HUES48 (cell line): ENCODE results near the gene ARHGAP6.
"Not testable (repeated sequence)": the region's sequence is repeated elsewhere in the genome, so short reads cannot be mapped to it uniquely, and the experiment has no call there.

Source experiments
- H3K27ac ChIP-seq: one replicate; pipeline ENCODE4 v1.7.0; 2013; ENCODE audit warnings: low read depth, low read length, inconsistent platforms
- H3K27me3 ChIP-seq: 2 replicates; pipeline ENCODE4 v1.6.1; 2013; ENCODE audit warnings: mild to moderate bottlenecking, low read length; ENCODE audit not compliant: control insufficient read depth, insufficient read depth
- H3K36me3 ChIP-seq: 2 replicates; pipeline ENCODE4 v1.6.1; 2013; ENCODE audit warnings: low read length; ENCODE audit not compliant: control insufficient read depth, insufficient read depth
- H3K4me1 ChIP-seq: 2 replicates; pipeline ENCODE4 v1.6.1; 2013; ENCODE audit warnings: mild to moderate bottlenecking, low read length; ENCODE audit not compliant: control insufficient read depth, insufficient read depth
- H3K4me3 ChIP-seq: 2 replicates; pipeline ENCODE4 v1.5.1; 2013; ENCODE audit warnings: mild to moderate bottlenecking, low read depth, low read length
- H3K9ac ChIP-seq: 2 replicates; pipeline ENCODE4 v1.6.1; 2013; ENCODE audit warnings: mild to moderate bottlenecking, low read depth, low read length, moderate library complexity
- H3K9me3 ChIP-seq: 2 replicates; pipeline ENCODE4 v1.6.1; 2013; ENCODE audit warnings: low read length; ENCODE audit not compliant: control insufficient read depth, insufficient read depth

ARHGAP6 gene

GRCh38 chrX:11525685-11526084, 140.0 kb downstream of the ARHGAP6 start:
- H3K4me1 ChIP-seq, result no peaks in the 10 kb centered on the region
- H3K9me3 ChIP-seq, result no peaks in the 10 kb centered on the region
- H3K4me3 ChIP-seq, result no peak overlapping the region
- H3K27ac ChIP-seq, result no peak overlapping the region
- H3K36me3 ChIP-seq, result no peaks in the 10 kb centered on the region
- no peaks in the 10 kb centered on the region; the same call in 1 of the 2 replicates for H3K27me3 ChIP-seq
- H3K9ac ChIP-seq, result no peak overlapping the region

GRCh38 chrX:11519234-11519633, 146.5 kb downstream of the ARHGAP6 start:
- not testable (repeated sequence) for H3K27ac ChIP-seq, H3K9ac ChIP-seq, H3K9me3 ChIP-seq, H3K27me3 ChIP-seq, H3K36me3 ChIP-seq, H3K4me1 ChIP-seq, H3K4me3 ChIP-seq

- Histone ChIP-seq H3K4me1 (no peaks in the 10 kb centered on the region), H3K9me3 (no peaks in the 10 kb centered on the region), H3K4me3 (no peak overlapping the region), H3K9ac (no peak overlapping the region), H3K36me3 (no peaks in the 10 kb centered on the region), H3K27ac (no peak overlapping the region), H3K27me3 (no peaks in the 10 kb centered on the region)
Observed at GRCh38 chrX:11509786-11510185, 155.9 kb downstream of the ARHGAP6 start.

GRCh38 chrX:11504234-11504633, 161.5 kb downstream of the ARHGAP6 start:
- Histone ChIP-seq H3K9ac (no peak overlapping the region), H3K27me3 (no peaks in the 10 kb centered on the region), H3K36me3 (no peaks in the 10 kb centered on the region), H3K4me3 (no peak overlapping the region), H3K27ac (no peak overlapping the region), H3K4me1 (no peaks in the 10 kb centered on the region), H3K9me3 (no peaks in the 10 kb centered on the region)

DNA sequence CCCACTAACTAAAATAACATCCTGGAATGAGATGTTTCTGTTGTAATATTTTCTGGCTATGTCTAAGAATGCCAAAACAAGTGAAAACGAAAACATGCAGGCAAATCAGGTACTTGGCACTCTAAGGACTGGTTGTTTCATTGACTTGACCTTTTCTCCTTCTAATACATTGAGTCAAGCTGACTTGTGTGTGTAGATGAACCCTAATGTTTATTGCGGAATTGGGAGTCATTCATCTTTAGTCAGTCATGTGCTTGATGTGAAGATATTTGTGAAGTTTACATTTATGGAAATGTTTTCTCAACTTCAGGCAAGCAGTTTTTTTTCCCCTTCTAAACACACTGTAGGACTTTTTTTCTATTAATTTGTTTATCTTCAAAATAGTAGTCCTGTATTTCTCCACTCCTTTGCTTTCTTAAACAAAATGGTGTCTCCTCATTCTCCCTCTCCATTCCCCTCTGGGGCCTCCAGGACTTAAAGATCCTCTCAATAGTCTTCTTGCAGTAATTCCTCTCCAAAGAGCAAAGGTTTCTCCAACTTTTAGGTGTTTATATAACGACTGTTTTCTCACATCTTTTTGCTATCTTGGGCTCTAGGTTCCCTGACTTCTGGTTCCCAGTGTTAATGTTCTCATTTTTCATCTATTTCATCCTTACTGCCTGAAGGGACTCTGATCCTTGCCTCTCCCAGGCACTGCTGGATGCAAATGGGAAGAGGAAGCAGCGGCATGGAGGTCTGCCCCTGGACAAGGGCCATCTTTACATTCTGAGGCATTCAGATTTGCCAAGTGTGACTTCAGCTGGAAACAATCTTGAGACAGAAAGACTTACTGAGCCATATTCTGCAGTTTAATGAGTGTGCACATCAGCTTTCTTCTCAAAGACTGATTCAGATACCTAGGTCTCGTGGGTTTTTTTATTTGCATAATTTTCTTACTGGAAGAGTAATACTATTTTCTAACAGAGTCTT, 166.4 kb downstream of the ARHGAP6 start:
- no peaks in the 10 kb centered on the region for H3K36me3 ChIP-seq
- no peak overlapping the region for H3K27ac ChIP-seq
- peaks cover 6% of the 10 kb centered on the region; the same call in 1 of the 2 replicates for H3K9me3 ChIP-seq
- no peaks in the 10 kb centered on the region for H3K4me1 ChIP-seq
- no peaks in the 10 kb centered on the region for H3K27me3 ChIP-seq
- H3K4me3 ChIP-seq, result no peak overlapping the region
- no peak overlapping the region for H3K9ac ChIP-seq

DNA sequence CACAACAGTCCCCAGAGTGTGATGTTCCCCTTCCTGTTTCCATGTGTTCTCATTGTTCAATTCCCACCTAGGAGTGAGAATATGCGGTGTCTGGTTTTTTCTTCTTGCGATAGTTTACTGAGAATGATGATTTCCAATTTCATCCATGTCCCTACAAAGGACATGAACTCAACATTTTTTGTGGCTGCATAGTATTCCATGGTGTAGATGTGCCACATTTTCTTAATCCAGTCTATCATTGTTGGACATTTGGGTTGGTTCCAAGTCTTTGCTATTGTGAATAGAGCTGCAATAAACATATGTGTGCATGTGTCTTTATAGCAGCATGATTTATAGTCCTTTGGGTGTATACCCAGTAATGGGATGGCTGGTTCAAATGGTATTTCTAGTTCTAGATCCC, 174.3 kb downstream of the ARHGAP6 start:
- not testable (repeated sequence) for H3K27me3 ChIP-seq

GRCh38 chrX:11484290-11484689, 181.4 kb downstream of the ARHGAP6 start:
- Histone ChIP-seq H3K27me3 (peaks cover 13% of the 10 kb centered on the region; the same call in 1 of the 2 replicates), H3K9me3 (no peaks in the 10 kb centered on the region), H3K36me3 (no peaks in the 10 kb centered on the region), H3K27ac (no peak overlapping the region), H3K4me3 (no peak overlapping the region), H3K9ac (no peak overlapping the region), H3K4me1 (peaks cover 24% of the 10 kb centered on the region)

More for the DNA sequence above, 174.3 kb downstream of the ARHGAP6 start:
- not testable (repeated sequence) for H3K4me3 ChIP-seq, H3K9ac ChIP-seq, H3K27ac ChIP-seq, H3K36me3 ChIP-seq, H3K4me1 ChIP-seq, H3K9me3 ChIP-seq

GRCh38 chrX:11481035-11481434, 184.7 kb downstream of the ARHGAP6 start:
- no peak overlapping the region for H3K27ac ChIP-seq
- peaks cover 13% of the 10 kb centered on the region; the same call in 1 of the 2 replicates for H3K27me3 ChIP-seq
- H3K9me3 ChIP-seq, result no peaks in the 10 kb centered on the region
- H3K36me3 ChIP-seq, result no peaks in the 10 kb centered on the region
- peaks cover 33% of the 10 kb centered on the region for H3K4me1 ChIP-seq
- H3K4me3 ChIP-seq, result no peak overlapping the region
- H3K9ac ChIP-seq, result no peak overlapping the region

GRCh38 chrX:11480626-11481025, 185.1 kb downstream of the ARHGAP6 start:
- H3K27me3 ChIP-seq, result peaks cover 13% of the 10 kb centered on the region; the same call in 1 of the 2 replicates
- no peak overlapping the region for H3K27ac ChIP-seq
- no peaks in the 10 kb centered on the region for H3K36me3 ChIP-seq
- no peaks in the 10 kb centered on the region for H3K9me3 ChIP-seq
- H3K4me3 ChIP-seq, result no peak overlapping the region
- no peak overlapping the region for H3K9ac ChIP-seq
- peaks cover 33% of the 10 kb centered on the region for H3K4me1 ChIP-seq

DNA sequence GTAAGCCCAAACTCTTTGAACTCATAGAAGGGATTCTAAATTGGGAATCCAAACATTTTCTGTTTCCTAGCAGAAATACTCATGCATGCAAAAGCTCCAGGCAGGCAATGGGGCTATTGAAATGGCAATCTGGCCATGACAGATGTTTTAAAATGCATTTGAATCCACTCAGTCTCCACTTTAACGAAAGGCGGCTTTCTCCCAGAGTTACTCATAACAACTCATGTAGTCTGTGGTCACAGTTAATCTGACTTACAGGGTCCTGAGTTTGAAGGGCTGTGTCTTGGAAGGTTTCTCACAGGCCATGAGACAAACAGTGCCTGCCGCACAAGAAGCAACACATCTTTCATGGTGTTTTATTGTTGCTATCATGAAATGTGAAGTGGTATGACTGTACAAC, 186.8 kb downstream of the ARHGAP6 start:
- no peaks in the 10 kb centered on the region for H3K36me3 ChIP-seq
- H3K4me1 ChIP-seq, result peaks cover 29% of the 10 kb centered on the region
- no peak overlapping the region for H3K27ac ChIP-seq
- no peaks in the 10 kb centered on the region for H3K9me3 ChIP-seq
- H3K4me3 ChIP-seq, result no peak overlapping the region
- no peak overlapping the region for H3K9ac ChIP-seq
- peaks cover 12% of the 10 kb centered on the region; the same call in 1 of the 2 replicates for H3K27me3 ChIP-seq

DNA sequence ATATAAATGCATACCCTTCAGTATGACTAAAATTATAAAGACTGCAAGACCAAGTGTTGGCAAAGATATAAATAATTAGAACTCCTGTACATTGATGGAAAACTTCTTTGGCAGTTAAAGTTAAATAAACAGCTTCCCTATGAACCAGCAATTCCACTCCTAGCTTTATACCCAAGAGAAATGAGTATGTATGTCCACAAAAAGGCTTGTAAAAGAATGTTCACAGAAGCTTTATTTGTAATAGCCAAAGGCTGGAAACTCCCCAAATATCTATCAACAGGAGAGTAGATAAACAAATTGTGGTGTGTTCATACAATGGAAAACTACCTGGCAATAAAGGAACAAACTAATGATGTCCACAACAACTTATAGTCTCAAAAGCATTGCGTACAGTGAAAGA, 187.7 kb downstream of the ARHGAP6 start:
- no peak overlapping the region for H3K27ac ChIP-seq
- peaks cover 4% of the 10 kb centered on the region; the same call in 1 of the 2 replicates for H3K27me3 ChIP-seq
- no peak overlapping the region for H3K9ac ChIP-seq
- no peaks in the 10 kb centered on the region for H3K9me3 ChIP-seq
- H3K36me3 ChIP-seq, result no peaks in the 10 kb centered on the region
- no peak overlapping the region for H3K4me3 ChIP-seq
- peaks cover 29% of the 10 kb centered on the region for H3K4me1 ChIP-seq
